GM13977 (cell line): ENCODE data around the gene CSPG4.
"Not testable (repeated sequence)": the region's sequence is repeated elsewhere in the genome, so short reads cannot be mapped to it uniquely, and the experiment has no call there.

Experiments
- DNase-seq: peaks from one replicate; pipeline ENCODE4 v3.0.0; 2012; ENCODE audit warnings: low spot score
- in situ Hi-C: fragments of 300-500 bp; cut with MboI; formaldehyde crosslinking; loops from one replicate; pipeline ENCODE4 v1.12.0; 2022; ENCODE audit warnings: low sequenced_read_pairs, low pct_unique_long_range_greater_than_20kb, mixed read lengths, inconsistent platforms; ENCODE audit not compliant: unreplicated experiment
- TF ChIP-seq, protein P1 (sequence below): IDR thresholded peaks from 2 replicates; pipeline ENCODE4 v1.5.1; 2012; ENCODE audit warnings: mild to moderate bottlenecking, control low read depth; ENCODE audit not compliant: insufficient read depth; ENCODE audit errors: extremely low read depth, missing control alignments

Gene CSPG4

GRCh38 chr15:75749820-75750219, 37.2 kb upstream of the CSPG4 start:
- no peak for DNase-seq
- in situ Hi-C loops: no loop called here
- TF ChIP-seq, protein P1, sequence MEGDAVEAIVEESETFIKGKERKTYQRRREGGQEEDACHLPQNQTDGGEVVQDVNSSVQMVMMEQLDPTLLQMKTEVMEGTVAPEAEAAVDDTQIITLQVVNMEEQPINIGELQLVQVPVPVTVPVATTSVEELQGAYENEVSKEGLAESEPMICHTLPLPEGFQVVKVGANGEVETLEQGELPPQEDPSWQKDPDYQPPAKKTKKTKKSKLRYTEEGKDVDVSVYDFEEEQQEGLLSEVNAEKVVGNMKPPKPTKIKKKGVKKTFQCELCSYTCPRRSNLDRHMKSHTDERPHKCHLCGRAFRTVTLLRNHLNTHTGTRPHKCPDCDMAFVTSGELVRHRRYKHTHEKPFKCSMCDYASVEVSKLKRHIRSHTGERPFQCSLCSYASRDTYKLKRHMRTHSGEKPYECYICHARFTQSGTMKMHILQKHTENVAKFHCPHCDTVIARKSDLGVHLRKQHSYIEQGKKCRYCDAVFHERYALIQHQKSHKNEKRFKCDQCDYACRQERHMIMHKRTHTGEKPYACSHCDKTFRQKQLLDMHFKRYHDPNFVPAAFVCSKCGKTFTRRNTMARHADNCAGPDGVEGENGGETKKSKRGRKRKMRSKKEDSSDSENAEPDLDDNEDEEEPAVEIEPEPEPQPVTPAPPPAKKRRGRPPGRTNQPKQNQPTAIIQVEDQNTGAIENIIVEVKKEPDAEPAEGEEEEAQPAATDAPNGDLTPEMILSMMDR: no peak

DNA sequence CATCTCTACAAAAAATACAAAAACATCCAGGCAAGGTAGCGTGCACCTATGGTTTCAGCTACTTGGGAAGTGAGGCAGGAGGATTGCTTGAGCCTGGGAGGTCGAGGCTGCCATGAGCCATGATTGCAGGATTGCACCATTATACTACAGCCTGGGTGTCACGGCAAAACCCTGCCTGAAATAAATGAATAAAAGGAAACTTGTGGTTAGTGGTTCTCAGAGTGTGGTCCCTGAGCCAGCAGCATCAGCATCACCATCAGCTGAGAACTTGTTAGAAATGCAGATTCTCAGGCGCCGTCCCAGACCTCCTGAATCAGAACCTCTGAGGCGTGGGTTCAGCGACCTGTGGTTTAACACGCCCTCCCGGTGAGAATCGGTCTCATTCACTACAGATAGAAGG, 36.2 kb upstream of the CSPG4 start:
- in situ Hi-C loops: not testable (repeated sequence)

DNA sequence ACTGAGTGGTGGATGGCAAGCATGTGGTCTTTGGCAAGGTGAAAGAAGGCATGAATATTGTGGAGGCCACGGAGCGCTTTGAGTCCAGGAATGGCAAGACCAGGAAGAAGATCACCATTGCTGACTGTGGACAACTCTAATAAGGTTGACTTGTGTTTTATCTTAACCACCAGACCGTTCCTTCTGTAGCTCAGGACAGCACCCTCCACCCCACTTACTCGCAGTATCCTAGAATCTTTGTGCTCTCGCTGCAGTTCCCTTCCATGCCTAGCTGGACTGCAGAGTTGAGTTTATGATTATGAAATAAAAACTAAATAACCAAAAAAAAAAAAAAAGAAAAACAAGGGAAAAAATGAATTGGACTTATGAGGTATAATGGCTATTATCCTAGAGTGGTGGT, 34.5 kb upstream of the CSPG4 start:
- DNase-seq: not testable (repeated sequence)

More for the DNA sequence above, 36.2 kb upstream of the CSPG4 start:
- DNase-seq: not testable (repeated sequence)

GRCh38 chr15:75745305-75745704, 32.7 kb upstream of the CSPG4 start:
- no peak for DNase-seq
- TF ChIP-seq, protein P1: no peak
- in situ Hi-C loops: no loop called here

More for the DNA sequence above, 34.5 kb upstream of the CSPG4 start:
- in situ Hi-C loops: not testable (repeated sequence)

DNA sequence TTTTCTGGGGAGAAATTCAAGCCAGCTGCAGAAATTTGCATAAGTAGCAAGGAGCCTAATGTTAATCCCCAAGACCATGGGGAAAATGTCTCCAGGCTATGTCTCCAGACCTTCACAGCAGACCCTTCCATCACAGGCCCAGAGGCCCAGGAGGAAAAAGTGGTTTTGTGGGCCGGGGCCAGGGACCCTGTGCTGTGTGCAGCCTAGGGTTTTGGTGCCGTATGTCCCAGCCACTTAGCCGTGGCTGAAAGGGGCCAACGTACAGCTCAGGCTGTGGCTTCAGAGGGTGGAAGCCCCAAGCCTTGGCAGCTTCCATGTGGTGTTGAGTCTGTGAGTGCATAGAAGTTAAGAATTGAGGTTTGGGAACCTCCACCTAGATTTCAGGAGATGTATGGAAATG, 29.7 kb upstream of the CSPG4 start:
- in situ Hi-C loops, DNase-seq: not testable (repeated sequence)

GRCh38 chr15:75739791-75740190, 27.1 kb upstream of the CSPG4 start:
- in situ Hi-C loops: no loop called here
- no peak for DNase-seq
- TF ChIP-seq, protein P1: no peak

GRCh38 chr15:75738647-75739325, 26.1 kb upstream of the CSPG4 start:
- in situ Hi-C loops: no loop called here
- TF ChIP-seq, protein P1: no peak
- DNase-seq: peak; percentile 99

DNA sequence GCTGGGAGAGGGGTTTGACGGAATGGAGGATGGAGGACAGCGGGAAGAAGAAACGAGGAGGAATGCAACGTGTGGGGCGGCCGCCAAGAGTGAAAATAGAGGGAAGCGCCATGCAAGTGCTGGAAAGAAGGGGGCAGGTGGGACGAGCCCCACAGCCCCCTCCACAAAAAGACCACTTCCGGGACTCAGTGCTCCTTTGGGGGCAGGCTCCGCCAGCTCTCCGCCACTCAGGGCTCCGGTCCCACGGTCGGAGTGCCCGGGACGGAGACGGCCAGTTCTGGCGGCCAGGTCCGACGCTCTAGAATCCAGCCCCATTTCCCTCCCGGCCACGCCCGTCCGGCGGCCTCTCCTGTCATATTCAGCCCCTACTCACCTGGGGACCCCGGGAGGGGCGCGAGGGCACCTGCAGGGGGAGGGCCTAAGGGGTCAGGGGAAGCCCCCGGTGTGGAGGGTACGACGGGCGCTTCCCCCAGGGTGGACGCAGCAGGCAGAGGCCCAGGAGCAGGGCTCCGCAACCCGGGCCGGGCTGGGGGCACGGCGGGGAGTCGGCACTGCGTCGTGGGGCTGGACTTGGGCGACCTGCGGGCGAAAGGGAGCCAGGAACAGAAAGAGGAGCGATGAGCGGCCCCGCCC, 25.5 kb upstream of the CSPG4 start:
- in situ Hi-C loops: no loop called here
- DNase-seq: no peak
- TF ChIP-seq, protein P1: no peak

- DNase-seq, in situ Hi-C loops: not testable (repeated sequence)
Measured at GRCh38 chr15:75737116-75738013, 24.7 kb upstream of the CSPG4 start.
